ENCODE results near the gene PTH2.
A peak's percentile ranks its signal among the peaks of the same experiment; 100 is the strongest.
"Not testable (repeated sequence)": the region's sequence is repeated elsewhere in the genome, so short reads cannot be mapped to it uniquely, and the experiment has no call there.

PTH2 gene, protein sequence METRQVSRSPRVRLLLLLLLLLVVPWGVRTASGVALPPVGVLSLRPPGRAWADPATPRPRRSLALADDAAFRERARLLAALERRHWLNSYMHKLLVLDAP

DNA sequence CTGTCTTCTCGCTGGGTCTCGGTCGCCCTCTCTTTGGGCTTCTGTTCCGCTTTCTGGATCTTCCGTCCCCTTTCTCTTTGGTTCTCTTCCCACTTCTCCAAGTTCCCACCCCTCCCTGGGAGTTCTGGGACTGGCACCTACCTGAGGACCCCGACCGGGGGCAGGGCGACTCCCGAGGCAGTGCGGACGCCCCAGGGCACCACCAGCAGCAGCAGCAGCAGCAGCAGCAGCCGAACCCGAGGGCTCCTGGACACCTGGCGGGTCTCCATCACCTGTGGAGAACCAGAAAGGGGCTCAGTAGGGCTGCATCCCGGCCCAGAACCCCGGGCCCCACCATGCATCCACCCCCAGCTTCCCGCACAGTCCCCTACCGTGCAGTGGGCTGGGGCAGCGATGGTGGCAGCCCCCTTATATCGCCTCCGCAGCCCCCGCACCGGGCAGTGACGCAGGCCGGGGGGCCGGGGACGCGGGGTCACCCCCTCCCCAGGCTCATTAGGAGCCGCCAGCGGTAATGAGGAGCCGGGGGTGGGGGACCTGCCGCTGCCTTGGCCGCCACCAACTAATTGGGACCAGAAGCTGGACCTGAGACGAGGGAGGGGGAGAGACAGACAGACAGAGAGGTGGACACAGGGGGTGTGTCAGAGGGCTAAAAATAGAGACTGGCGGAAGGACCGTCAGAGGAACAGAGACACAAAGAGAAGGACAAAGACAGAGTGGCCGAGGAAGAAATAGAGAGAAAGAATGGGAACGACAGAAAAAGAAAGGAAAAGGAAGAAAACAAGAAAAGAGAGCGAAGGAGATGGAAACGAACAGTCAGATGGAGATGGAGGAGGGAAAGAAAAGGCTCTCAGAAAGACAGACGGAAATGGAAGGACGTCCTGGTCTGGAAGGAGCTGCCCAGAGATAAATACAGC is at the start of gene PTH2:
PTH2 (minus strand) TSS at position 371 of the 914 bp plus-strand sequence; CDS start at position 269, 102 bp downstream.
- DNase-seq = no peak

DNA sequence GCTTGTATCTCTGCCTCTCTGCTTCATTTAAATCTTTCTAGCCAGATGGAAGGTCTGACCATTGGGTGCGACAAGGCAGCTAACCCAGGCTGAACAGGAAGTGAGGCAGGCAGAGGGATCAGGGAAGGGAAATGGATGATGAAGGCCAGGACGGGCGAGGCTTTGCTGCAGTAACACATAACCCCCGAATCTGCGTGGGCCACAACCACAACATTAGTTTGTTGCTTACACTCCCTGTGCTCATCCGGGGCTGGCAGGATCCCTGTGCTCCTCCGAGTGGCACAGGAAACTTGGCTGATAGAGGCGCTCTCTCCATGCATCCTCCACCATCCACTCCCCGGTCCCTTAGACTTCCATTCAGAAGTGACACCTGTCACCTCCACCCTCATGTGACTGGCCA is 49.7 kb upstream of the PTH2 start:
- no peak for DNase-seq

DNA sequence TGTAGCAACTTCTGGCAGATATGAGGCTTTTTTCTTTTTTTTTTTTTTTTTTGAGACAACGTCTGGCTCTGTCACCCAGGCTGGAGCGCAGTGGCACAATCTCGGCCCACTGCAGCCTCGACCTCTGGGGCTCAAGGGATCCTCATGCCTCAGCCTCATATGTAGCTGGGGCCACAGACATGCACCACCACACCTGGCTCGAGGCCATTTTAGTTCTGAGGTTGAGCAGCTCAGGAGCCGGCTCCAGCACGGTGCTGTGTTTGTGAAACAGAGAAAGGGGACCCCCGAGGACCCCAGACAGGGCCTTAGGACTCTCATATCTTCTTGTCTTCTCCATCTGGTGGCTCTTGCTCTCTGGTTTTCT is 47.4 kb upstream of the PTH2 start:
- no peak for DNase-seq

DNA sequence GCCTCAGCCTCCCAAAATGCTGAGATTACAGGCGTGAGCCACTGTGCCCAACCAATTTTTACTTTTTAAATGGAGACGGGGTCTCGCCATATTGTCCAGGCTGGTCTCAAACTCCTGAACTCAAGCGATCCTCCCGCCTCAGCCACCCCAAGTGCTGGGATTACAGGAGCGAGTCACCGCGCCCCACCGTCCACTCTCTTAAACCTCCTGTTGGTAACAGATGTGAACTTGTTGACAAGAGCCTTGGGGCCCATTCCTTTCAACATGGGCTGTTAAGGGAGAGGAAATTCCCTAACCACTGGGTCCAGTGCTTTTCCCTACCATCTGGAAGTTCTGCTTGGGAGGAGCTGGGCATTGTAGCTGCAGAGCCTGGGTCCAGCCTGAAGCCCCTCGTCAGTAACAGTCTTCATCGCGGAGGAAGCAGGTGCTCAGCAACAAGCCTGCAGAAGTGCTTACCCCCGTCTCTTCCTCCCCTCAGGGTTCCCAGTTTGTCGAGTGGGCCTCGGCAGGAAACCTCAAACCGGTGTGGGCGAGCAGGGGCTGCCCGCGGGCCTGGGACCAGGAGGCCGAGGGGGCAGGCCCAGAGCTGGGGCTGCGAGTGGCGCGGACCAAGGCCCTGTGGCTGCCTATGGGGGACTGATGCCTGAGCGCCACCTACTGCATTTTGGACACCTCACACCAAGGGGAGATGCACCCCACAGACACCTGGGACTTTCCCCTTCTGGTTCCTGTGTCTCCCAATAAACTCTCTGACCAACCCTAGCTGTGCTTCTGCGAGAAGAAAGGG is 46.8 kb upstream of the PTH2 start:
- DNase-seq = peak; percentile 91

DNA sequence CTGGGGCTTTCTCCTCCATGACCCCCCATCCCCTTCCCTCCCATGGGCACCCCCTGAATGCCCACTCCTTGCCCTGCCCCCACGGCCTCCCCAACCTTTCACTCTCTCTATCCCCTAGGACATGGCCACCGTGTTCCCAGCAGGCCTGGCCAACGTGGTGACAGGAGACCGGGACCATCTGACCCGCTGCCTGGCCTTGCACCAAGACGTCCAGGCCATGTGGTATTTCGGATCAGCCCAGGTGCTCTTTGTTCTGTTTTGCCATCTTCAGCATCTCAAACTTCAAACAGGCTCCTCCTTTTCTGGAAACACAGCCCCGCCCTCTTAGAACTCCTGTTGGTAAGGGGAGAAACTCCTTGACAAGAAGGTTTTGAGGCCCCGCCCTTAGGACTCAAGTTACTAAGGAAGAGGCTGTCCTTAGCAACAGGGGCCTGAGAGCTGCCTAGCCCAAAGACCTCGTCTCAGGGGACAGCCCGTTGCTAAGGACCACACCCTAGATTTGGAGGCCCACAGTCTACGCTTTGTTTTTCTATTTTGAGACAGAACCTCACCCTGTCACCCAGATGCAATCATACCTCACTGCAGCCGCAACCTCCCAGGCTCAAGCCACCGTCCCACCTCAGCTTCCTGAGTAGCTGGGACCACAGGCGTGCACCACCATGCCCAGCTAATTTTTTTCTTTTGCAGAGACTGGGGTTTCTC is 45.7 kb upstream of the PTH2 start:
- DNase-seq = peak; percentile 92

DNA sequence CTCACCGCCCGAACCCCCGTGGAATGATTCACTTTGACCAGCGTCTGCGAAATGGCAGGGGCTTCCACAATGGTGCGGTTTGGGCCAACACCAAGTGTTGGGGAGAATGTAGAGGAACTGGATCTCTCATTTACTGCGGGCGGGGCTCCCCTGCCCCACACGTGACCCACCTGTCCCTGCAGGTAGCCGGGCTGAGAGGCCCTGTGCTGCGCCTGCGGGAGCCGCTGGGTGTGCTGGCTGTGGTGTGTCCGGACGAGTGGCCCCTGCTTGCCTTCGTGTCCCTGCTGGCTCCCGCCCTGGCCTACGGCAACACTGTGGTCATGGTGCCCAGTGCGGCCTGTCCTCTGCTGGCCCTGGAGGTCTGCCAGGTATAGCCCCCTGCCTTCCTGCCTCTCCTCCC is 45.0 kb upstream of the PTH2 start:
- no peak for DNase-seq

DNA sequence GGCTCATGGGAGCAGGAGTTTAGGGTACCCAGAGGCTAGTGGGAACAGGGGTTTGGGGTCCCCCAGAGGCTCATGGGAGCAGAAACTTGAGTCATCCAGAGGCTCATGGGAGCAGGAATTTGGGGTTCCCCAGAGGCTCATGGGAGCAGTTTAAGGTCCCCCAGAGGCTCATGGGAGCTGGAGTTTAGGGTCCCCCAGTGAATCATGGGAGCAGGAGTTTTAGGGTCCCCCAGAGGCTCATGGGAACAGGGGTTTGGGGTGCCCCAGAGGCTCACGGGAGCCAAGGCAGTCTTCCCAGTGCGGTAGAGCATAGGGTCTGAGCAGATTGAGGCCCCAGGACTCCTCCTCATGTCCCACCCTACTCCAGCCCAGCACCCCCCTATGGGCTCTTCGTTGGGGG is 42.1 kb upstream of the PTH2 start:
- no peak for DNase-seq

DNA sequence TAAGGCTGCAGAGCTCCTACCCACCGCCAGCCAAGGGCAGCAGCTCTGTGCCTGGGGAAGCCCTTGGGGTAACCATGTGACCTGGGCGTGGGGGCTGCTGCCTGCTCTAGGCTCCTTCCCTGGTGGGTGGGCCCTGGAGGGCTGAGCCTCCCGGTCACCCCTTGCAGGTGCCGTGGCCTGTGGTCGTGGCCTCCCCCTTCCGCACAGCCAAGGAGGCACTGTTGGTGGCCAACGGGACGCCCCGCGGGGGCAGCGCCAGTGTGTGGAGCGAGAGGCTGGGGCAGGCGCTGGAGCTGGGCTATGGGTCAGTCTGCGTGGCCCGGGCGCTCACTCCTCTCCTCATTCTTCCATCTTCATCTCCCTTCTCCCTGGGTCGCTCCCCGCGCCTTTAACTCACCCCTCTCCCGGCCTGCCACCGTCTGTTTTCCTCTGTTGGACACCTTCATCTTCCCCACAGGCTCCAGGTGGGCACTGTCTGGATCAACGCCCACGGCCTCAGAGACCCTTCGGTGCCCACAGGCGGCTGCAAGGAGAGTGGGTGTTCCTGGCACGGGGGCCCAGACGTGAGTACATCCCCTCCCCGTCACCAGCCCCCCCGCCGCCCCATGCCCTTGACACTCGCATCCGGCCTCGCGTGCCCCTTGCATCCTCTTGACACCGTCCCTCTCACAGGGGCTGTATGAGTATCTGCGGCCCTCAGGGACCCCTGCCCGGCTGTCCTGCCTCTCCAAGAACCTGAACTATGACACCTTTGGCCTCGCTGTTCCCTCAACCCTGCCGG is 40.9 kb upstream of the PTH2 start:
- no peak for DNase-seq

DNA sequence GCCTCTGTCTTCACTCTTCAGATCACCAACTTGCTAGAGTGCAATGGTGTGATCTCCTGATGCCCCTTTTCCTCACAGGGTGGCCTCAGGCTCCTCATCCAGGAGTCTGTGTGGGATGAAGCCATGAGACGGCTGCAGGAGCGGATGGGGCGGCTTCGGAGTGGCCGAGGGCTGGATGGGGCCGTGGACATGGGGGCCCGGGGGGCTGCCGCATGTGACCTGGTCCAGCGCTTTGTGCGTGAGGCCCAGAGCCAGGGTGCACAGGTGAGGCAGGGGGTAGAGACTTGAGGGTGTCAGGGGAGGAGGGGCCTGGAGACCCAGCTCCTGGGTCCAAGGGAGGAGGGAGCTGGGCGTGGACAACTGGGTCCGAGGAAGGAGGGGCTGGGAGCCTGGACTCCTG is 39.3 kb upstream of the PTH2 start:
- no peak for DNase-seq

DNA sequence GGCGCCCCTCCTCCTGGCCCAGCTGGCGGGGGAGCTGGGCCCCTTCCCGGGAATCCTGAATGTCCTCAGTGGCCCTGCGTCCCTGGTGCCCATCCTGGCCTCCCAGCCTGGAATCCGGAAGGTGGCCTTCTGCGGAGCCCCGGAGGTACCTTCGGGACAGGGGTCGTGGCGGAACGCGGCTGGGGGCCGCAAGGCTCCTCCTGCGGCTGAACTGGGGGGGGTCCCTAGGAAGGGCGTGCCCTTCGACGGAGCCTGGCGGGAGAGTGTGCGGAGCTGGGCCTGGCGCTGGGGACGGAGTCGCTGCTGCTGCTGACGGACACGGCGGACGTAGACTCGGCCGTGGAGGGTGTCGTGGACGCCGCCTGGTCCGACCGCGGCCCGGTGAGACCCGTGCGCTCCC is 38.4 kb upstream of the PTH2 start:
- DNase-seq = no peak

DNA sequence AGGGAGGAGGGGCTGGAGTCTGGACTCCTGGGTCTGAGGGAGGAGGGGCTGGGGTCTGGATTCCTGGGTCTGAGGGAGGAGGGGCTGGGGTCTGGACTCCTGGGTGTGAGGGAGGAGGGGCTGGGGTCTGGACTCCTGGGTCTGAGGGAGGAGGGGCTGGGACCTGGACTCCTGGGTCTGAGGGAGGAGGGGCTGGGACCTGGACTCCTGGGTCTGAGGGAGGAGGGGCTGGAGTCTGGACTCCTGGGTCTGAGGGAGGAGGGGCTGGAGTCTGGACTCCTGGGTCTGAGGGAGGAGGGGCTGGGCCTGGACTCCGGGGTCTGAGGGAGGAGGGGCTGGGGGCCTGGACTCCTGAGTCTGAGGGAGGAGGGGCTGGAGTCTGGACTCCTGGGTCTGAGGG is 37.9 kb upstream of the PTH2 start:
- DNase-seq = not testable (repeated sequence)

DNA sequence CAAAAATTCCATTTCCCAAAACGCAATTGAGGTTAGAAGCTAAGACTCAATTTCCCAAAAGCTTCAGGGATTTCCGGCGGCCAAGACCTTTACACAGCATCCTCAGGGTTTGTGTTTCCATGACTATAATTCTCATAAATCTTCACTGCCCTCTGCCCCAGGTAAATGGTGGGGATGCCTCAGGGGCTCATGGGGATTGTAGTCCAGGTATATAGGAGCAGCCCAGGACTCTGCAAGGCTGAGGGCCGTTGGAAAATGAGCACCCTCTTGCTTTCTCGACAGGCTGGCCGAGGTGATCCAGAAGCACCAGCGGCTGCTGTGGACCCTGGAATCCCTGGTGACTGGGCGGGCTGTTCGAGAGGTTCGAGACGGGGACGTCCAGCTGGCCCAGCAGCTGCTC is 36.1 kb upstream of the PTH2 start:
- DNase-seq = no peak

DNA sequence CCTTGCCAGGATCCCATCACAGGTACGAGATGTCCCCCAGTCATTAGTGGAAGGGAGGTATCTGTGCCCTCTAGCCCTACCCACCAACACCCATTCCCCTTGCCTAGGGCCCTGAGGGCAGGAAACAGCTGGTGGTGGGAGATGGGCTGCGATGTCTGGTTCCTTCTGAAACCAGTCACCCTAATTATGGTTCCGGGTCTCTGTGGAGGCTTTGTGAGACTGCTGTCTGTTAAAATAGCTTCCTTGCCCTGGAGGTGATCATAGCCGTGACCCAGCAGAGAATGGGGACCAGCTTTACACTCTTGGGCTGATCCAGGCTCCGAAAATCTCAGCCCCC is 35.3 kb upstream of the PTH2 start:
- DNase-seq = no peak

DNA sequence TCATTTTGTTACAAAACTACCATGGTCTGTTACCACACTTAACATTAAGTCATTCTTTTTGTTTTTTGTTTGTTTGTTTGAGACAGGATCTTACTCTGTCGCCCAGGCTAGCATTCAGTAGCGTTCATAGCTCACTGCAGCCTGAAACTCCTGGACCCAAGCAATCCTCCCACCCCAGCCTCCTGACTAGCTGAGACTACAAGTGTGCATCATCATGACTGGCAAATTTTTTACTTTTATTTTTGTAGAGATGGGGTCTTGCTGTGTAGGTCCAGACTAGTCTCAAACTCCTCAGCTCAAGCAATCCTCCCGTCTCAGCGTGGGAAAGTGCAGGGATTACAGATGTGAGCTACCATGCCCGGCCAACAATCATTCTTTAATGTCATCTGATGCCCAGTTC is 33.1 kb upstream of the PTH2 start:
- no peak for DNase-seq

DNA sequence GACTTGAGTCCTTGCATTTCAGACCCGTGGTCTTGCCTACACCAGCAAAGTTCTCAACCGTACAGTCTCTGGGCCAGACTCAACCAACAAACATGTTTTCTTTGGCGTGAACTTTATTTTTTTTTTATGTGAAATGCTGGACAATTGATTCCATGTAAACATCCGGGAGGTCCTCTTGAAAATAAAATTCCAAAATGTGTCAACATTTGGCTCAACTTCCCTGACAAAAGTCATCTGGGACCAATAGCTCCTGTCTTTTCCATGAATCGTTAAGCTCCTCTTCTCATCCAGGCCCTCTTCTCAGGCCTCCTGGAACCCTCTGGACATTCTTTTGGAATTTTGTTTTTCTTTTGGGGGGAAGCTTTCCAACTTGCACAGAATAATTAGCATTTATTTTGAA is 32.5 kb upstream of the PTH2 start:
- DNase-seq = no peak

DNA sequence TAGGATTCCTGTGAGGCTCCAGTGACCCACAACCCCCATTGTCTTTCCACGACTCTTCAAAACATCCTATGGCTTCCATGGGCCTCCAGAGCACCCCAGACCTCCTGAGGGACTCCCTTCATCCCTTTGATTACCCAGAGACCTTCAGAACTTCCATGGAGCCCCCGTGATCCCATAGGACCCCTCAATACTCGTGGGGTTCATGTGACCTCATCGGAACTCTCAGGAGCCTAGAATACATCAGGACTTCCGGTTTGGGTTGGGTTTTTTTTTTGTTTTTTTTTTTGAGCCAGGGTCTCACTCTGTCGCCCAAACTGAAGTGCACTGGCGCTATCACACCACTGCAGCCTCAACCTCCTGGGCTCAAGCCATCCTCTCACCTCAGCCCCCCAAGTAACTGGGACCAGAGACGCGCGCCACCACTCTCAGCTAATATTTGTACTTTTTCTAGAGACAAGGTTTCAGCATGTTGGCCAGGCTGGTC is 30.6 kb upstream of the PTH2 start:
- DNase-seq = no peak

DNA sequence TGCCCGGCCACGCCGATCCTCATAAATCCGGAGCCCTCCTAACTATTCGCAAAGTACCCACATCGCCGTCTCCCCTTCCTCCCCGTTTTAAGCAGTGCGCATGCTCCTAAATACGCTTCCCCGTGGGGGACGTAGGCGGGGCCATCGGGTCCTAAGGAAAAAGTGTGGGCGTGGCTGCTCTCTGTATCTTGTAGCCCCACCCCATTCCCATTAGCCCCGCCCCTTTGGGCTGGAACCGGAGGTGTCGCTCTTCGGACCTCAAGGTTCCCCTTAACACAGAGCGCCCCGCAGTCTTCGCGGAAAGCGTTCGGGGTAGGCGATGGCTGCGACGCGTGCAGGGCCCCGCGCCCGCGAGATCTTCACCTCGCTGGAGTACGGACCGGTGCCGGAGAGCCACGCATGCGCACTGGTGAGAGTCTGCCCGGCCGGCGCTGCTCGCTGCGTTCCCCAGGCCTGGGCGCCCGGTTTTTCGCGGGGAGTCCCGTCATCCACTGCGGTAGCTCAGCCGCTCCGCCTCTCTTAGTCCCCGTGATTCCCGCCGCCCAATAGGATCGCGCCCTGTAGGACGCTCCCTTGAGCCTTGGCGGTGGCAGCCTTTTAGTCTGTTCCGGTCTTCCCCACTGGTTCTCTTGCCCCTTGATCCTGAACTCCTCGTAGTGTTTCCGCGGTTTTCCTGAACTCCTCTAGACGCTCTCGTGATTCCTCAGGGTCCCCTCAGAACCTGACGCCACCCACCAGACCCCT is 29.9 kb upstream of the PTH2 start, which contains the start of gene ALDH16A1:
ALDH16A1 (plus strand) TSS at position 213 of the 744 bp plus-strand sequence; CDS start at position 320, 107 bp downstream.
- peak; percentile 99 for DNase-seq

DNA sequence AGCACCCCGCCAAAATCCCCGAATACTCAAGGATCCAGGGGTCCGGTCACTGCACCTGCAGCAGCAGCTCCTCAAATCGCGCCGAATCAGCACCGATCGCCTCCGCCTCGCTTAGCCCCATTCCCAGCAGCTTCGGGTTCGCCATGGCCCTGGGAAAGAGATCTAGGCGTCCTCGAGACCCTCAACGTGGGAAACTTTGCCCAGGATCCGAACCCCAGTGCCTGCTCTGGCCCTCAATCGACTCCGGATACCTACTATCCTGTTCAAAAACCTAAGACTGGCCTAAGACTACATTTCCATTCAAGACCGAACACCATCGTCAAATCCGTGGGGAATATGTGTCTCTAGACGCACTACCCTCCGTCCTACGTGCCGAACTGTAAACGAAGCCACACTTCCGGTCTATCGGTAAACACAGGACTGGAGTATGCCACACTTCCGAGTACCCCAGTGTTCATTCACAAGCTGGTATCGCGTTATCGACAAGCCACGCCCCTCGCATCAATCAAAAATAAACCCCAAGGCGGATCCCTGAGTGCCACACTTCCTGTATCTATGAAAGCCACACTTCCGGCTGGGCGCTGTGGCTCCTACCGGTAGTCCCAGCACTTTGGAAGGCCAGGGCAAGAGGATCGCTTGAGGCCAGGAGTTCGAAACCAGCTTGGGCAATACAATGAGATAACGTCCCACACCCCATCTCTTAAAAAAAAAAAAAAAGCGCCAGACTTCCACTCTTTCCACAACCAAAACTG is 28.4 kb upstream of the PTH2 start, which contains the start of gene PIH1D1:
PIH1D1 (minus strand) TSS at position 385 of the 752 bp plus-strand sequence; CDS start at position 145, 240 bp downstream.
- peak; percentile 97 for DNase-seq

DNA sequence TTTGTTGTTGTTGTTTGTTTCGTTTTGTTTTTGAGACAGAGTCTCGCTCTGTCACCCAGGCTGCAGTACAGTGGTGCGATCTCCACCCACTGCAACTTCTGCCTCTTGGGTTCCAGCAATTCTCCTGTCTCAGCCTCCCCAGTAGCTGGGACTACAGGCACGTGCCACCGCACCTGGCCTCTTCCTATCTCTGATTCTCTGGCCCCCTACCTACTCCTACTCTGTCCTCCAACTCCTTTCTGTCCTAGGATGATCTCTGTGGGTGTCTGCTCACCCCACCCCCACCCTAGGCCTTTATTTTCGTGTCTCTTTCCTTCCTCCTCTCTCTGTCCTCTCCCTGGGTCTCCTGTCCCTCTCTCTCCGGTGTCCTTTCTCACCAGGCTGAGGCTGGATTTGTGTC is 27.2 kb upstream of the PTH2 start:
- DNase-seq = no peak

DNA sequence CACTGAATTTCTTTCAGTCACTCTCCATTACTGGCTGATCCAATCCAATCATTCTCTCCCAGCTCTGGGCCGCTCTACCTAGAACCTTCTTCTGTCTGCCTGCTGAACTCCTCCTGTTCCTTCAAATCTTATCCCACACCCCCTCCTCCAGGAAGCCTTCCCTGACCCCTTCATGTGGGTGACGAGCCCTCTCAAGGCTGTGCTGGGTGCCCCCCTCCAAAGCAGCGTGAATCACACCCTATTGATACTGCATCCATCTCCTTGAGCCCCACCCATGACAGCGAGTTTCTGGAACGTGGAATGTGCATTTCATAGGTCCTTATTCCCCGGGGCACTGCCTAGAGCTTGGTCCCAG is 25.2 kb upstream of the PTH2 start:
- no peak for DNase-seq
